ENCODE results near the gene MAP2K2. TPM values are rescaled to one million over a fixed set of nuclear protein-coding genes. Genes with fewer than 3 reads are reported as not detected.

Gene MAP2K2
- total RNA-seq, 1 experiment from 2014 or later = 212 TPM

- DNase-seq (ENCODE audit: low spot score) = no peak
These were observed 43.4 kb downstream of the MAP2K2 start for GRCh38 chr19:4080473-4080872.

GRCh38 chr19:4077800-4078684 lies 45.9 kb downstream of the MAP2K2 start:
- DNase-seq (ENCODE audit: low spot score) = peak; percentile 38

GRCh38 chr19:4077007-4077374 lies 46.9 kb downstream of the MAP2K2 start:
- no peak for DNase-seq (ENCODE audit: low spot score)

- no peak for DNase-seq (ENCODE audit: low spot score)
These were observed 48.5 kb downstream of the MAP2K2 start for GRCh38 chr19:4075373-4075772.

GRCh38 chr19:4071610-4072009 lies 52.3 kb downstream of the MAP2K2 start:
- DNase-seq (ENCODE audit: low spot score) = no peak

- no peak for DNase-seq (ENCODE audit: low spot score)
These were observed 54.5 kb downstream of the MAP2K2 start for GRCh38 chr19:4069331-4069959.

GRCh38 chr19:4068047-4068966 lies 55.6 kb downstream of the MAP2K2 start:
- DNase-seq (ENCODE audit: low spot score) = no peak

GRCh38 chr19:4067396-4068046 lies 56.4 kb downstream of the MAP2K2 start:
- no peak for DNase-seq (ENCODE audit: low spot score)

- peak; percentile 66 for DNase-seq (ENCODE audit: low spot score)
These were observed 57.1 kb downstream of the MAP2K2 start, which contains the start of gene ZBTB7A for GRCh38 chr19:4066682-4067395. Gene ZBTB7A, minus strand, starts transcription at chr19:4066899. Its CDS starts 11,667 bp downstream, at chr19:4055232.

GRCh38 chr19:4066176-4066606 lies 57.7 kb downstream of the MAP2K2 start:
- DNase-seq (ENCODE audit: low spot score) = no peak

GRCh38 chr19:4065430-4066175 lies 58.3 kb downstream of the MAP2K2 start:
- DNase-seq (ENCODE audit: low spot score) = peak; percentile 87

GRCh38 chr19:4064496-4065260 lies 59.2 kb downstream of the MAP2K2 start:
- no peak for DNase-seq (ENCODE audit: low spot score)

- no peak for DNase-seq (ENCODE audit: low spot score)
These were observed 59.8 kb downstream of the MAP2K2 start for GRCh38 chr19:4064149-4064495.

GRCh38 chr19:4063369-4064148 lies 60.4 kb downstream of the MAP2K2 start:
- DNase-seq (ENCODE audit: low spot score) = no peak

- no peak for DNase-seq (ENCODE audit: low spot score)
These were observed 61.2 kb downstream of the MAP2K2 start for GRCh38 chr19:4062419-4063368.

GRCh38 chr19:4061683-4062418 lies 62.1 kb downstream of the MAP2K2 start:
- DNase-seq (ENCODE audit: low spot score) = peak; percentile 86
